ENCODE measurements around the gene CCM2.

The CCM2 gene

GRCh38 chr7:45026984-45027773 is 27.2 kb downstream of the CCM2 start:
- no peaks in the 10 kb centered on the region for H3K27me3 ChIP-seq (ENCODE audit: insufficient read depth, insufficient read length)
- no peaks in the 10 kb centered on the region for H3K9me3 ChIP-seq (ENCODE audit: insufficient read depth, low read length)
- no peaks in the 10 kb centered on the region for H3K4me1 ChIP-seq (ENCODE audit: insufficient read depth, insufficient read length)
- H3K9ac ChIP-seq (ENCODE audit: insufficient read length, low read depth), result no peak overlapping the region
- TF ChIP-seq ZNF274 (IDR thresholded peaks at IDR 0.05; ENCODE audit: low read depth, low read length) (no peak), SUZ12 (IDR thresholded peaks at IDR 0.05; ENCODE audit: extremely low read depth, insufficient read depth, insufficient read length) (no peak), YY1 (IDR thresholded peaks at IDR 0.05; ENCODE audit: insufficient read depth, insufficient read length) (no peak)
- H3K36me3 ChIP-seq (ENCODE audit: insufficient read depth, insufficient read length, low read length), result peaks cover 23% of the 10 kb centered on the region
- no peak for DNase-seq (ENCODE audit: low read depth, low spot score)
- no peak overlapping the region for H3K4me3 ChIP-seq (ENCODE audit: insufficient read length, low read depth)

GRCh38 chr7:45027774-45028114 is 27.7 kb downstream of the CCM2 start:
- H3K4me1 ChIP-seq (ENCODE audit: insufficient read depth, insufficient read length), result no peaks in the 10 kb centered on the region
- TF ChIP-seq YY1 (IDR thresholded peaks at IDR 0.05; ENCODE audit: insufficient read depth, insufficient read length) (no peak), SUZ12 (IDR thresholded peaks at IDR 0.05; ENCODE audit: extremely low read depth, insufficient read depth, insufficient read length) (no peak), ZNF274 (IDR thresholded peaks at IDR 0.05; ENCODE audit: low read depth, low read length) (no peak)
- peaks cover 23% of the 10 kb centered on the region for H3K36me3 ChIP-seq (ENCODE audit: insufficient read depth, insufficient read length, low read length)
- DNase-seq (ENCODE audit: low read depth, low spot score), result no peak
- H3K4me3 ChIP-seq (ENCODE audit: insufficient read length, low read depth), result no peak overlapping the region
- H3K9ac ChIP-seq (ENCODE audit: insufficient read length, low read depth), result no peak overlapping the region
- no peaks in the 10 kb centered on the region for H3K9me3 ChIP-seq (ENCODE audit: insufficient read depth, low read length)
- no peaks in the 10 kb centered on the region for H3K27me3 ChIP-seq (ENCODE audit: insufficient read depth, insufficient read length)

GRCh38 chr7:45028138-45028919 is 28.3 kb downstream of the CCM2 start:
- H3K9me3 ChIP-seq (ENCODE audit: insufficient read depth, low read length), result no peaks in the 10 kb centered on the region
- no peaks in the 10 kb centered on the region for H3K27me3 ChIP-seq (ENCODE audit: insufficient read depth, insufficient read length)
- no peak overlapping the region for H3K9ac ChIP-seq (ENCODE audit: insufficient read length, low read depth)
- H3K4me3 ChIP-seq (ENCODE audit: insufficient read length, low read depth), result no peak overlapping the region
- no peak for DNase-seq (ENCODE audit: low read depth, low spot score)
- H3K4me1 ChIP-seq (ENCODE audit: insufficient read depth, insufficient read length), result no peaks in the 10 kb centered on the region
- TF ChIP-seq SUZ12 (IDR thresholded peaks at IDR 0.05; ENCODE audit: extremely low read depth, insufficient read depth, insufficient read length) (no peak), YY1 (IDR thresholded peaks at IDR 0.05; ENCODE audit: insufficient read depth, insufficient read length) (no peak), ZNF274 (IDR thresholded peaks at IDR 0.05; ENCODE audit: low read depth, low read length) (no peak)
- peaks cover 23% of the 10 kb centered on the region for H3K36me3 ChIP-seq (ENCODE audit: insufficient read depth, insufficient read length, low read length)

- no peak for DNase-seq (ENCODE audit: low read depth, low spot score)
- no peak overlapping the region for H3K4me3 ChIP-seq (ENCODE audit: insufficient read length, low read depth)
- H3K27me3 ChIP-seq (ENCODE audit: insufficient read depth, insufficient read length), result no peaks in the 10 kb centered on the region
- H3K36me3 ChIP-seq (ENCODE audit: insufficient read depth, insufficient read length, low read length), result peaks cover 23% of the 10 kb centered on the region
- no peak for TF ChIP-seq YY1 (IDR thresholded peaks at IDR 0.05; ENCODE audit: insufficient read depth, insufficient read length)
- TF ChIP-seq SUZ12 (IDR thresholded peaks at IDR 0.05; ENCODE audit: extremely low read depth, insufficient read depth, insufficient read length), result no peak
- no peak overlapping the region for H3K9ac ChIP-seq (ENCODE audit: insufficient read length, low read depth)
- H3K9me3 ChIP-seq (ENCODE audit: insufficient read depth, low read length), result no peaks in the 10 kb centered on the region
- H3K4me1 ChIP-seq (ENCODE audit: insufficient read depth, insufficient read length), result no peaks in the 10 kb centered on the region
These were observed 28.9 kb downstream of the CCM2 start for GRCh38 chr7:45028920-45029344.

- Histone ChIP-seq H3K9me3 (ENCODE audit: insufficient read depth, low read length) (no peaks in the 10 kb centered on the region), H3K36me3 (ENCODE audit: insufficient read depth, insufficient read length, low read length) (peaks cover 19% of the 10 kb centered on the region), H3K4me3 (ENCODE audit: insufficient read length, low read depth) (no peak overlapping the region), H3K27me3 (ENCODE audit: insufficient read depth, insufficient read length) (no peaks in the 10 kb centered on the region), H3K9ac (ENCODE audit: insufficient read length, low read depth) (no peak overlapping the region), H3K4me1 (ENCODE audit: insufficient read depth, insufficient read length) (no peaks in the 10 kb centered on the region)
- no peak for DNase-seq (ENCODE audit: low read depth, low spot score)
- TF ChIP-seq YY1 (IDR thresholded peaks at IDR 0.05; ENCODE audit: insufficient read depth, insufficient read length), result no peak
- TF ChIP-seq ZNF274 (IDR thresholded peaks at IDR 0.05; ENCODE audit: low read depth, low read length), result no peak
- TF ChIP-seq SUZ12 (IDR thresholded peaks at IDR 0.05; ENCODE audit: extremely low read depth, insufficient read depth, insufficient read length), result no peak
These were observed 31.8 kb downstream of the CCM2 start for GRCh38 chr7:45031829-45032228.

GRCh38 chr7:45032421-45032820 is 32.4 kb downstream of the CCM2 start:
- no peaks in the 10 kb centered on the region for H3K9me3 ChIP-seq (ENCODE audit: insufficient read depth, low read length)
- H3K4me3 ChIP-seq (ENCODE audit: insufficient read length, low read depth), result no peak overlapping the region
- H3K9ac ChIP-seq (ENCODE audit: insufficient read length, low read depth), result no peak overlapping the region
- H3K4me1 ChIP-seq (ENCODE audit: insufficient read depth, insufficient read length), result no peaks in the 10 kb centered on the region
- TF ChIP-seq ZNF274 (IDR thresholded peaks at IDR 0.05; ENCODE audit: low read depth, low read length) (no peak), YY1 (IDR thresholded peaks at IDR 0.05; ENCODE audit: insufficient read depth, insufficient read length) (no peak), SUZ12 (IDR thresholded peaks at IDR 0.05; ENCODE audit: extremely low read depth, insufficient read depth, insufficient read length) (no peak)
- no peaks in the 10 kb centered on the region for H3K27me3 ChIP-seq (ENCODE audit: insufficient read depth, insufficient read length)
- DNase-seq (ENCODE audit: low read depth, low spot score), result no peak
- peaks cover 13% of the 10 kb centered on the region for H3K36me3 ChIP-seq (ENCODE audit: insufficient read depth, insufficient read length, low read length)

GRCh38 chr7:45033261-45033930 is 33.4 kb downstream of the CCM2 start:
- Histone ChIP-seq H3K36me3 (ENCODE audit: insufficient read depth, insufficient read length, low read length) (peaks cover 11% of the 10 kb centered on the region), H3K9ac (ENCODE audit: insufficient read length, low read depth) (no peak overlapping the region)
- no peak for DNase-seq (ENCODE audit: low read depth, low spot score)

More at GRCh38 chr7:45033261-45033930, 33.4 kb downstream of the CCM2 start:
- H3K4me3 ChIP-seq (ENCODE audit: insufficient read length, low read depth), result no peak overlapping the region
- no peaks in the 10 kb centered on the region for H3K9me3 ChIP-seq (ENCODE audit: insufficient read depth, low read length)
- no peaks in the 10 kb centered on the region for H3K4me1 ChIP-seq (ENCODE audit: insufficient read depth, insufficient read length)
- TF ChIP-seq SUZ12 (IDR thresholded peaks at IDR 0.05; ENCODE audit: extremely low read depth, insufficient read depth, insufficient read length) (no peak), YY1 (IDR thresholded peaks at IDR 0.05; ENCODE audit: insufficient read depth, insufficient read length) (no peak), ZNF274 (IDR thresholded peaks at IDR 0.05; ENCODE audit: low read depth, low read length) (no peak)
- H3K27me3 ChIP-seq (ENCODE audit: insufficient read depth, insufficient read length), result no peaks in the 10 kb centered on the region

All from NT2/D1 (cell line).